Panc1 (cell line): ENCODE measurements around the gene TMX1.

Experiments used
- POLR2AphosphoS5 ChIP-seq: IDR thresholded peaks from 2 replicates; pipeline ENCODE4 v1.6.1; 2012; ENCODE audit warnings: mild to moderate bottlenecking, low read depth, low read length, moderate library complexity
- SIN3A ChIP-seq: IDR thresholded peaks from 2 replicates; pipeline ENCODE4 v1.6.1; 2012; ENCODE audit warnings: low read depth, mild to moderate bottlenecking, low read length, moderate library complexity, borderline replicate concordance; ENCODE audit not compliant: insufficient read depth
- TCF7L2 ChIP-seq: IDR thresholded peaks from 2 replicates; pipeline ENCODE4 v1.6.1; 2011; ENCODE audit warnings: mild to moderate bottlenecking, low read depth, low read length, inconsistent platforms
- TF ChIP-seq, protein P1 (sequence below): fragments of 450-650 bp; IDR thresholded peaks from 2 replicates; pipeline ENCODE4 v1.5.1; 2017; ENCODE audit warnings: mild to moderate bottlenecking
- TF ChIP-seq, protein P2 (sequence below), 2 experiments: IDR thresholded peaks; 2 replicates each; pipeline ENCODE4 v1.6.1; 2011 to 2012; ENCODE audit warnings: low read depth in 2 of 2, control low read depth in 1 of 2, low read length in 1 of 2, mild to moderate bottlenecking in 1 of 2, moderate library complexity in 1 of 2; ENCODE audit not compliant: insufficient read depth in 1 of 2

DNA sequence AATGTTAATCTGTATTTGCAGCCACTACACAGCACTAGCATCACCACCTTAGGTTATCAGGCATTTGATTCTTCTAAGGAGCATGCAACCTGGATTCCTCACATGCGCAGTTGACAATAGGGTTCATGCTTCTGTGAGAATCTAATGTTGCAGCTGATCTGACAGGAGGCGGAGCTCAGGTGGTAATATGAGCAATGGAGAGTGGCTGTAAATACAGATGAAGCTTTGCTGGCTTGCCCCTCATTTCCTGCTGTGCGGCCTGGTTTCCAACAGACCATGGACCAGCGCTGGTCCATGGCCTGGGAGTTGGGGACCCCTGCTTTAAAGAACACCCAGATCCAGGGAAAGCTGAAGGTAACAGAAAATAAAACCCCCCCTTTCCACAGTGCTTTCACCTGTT, 51.0 kb downstream of the TMX1 start:
- TF ChIP-seq, protein P1, sequence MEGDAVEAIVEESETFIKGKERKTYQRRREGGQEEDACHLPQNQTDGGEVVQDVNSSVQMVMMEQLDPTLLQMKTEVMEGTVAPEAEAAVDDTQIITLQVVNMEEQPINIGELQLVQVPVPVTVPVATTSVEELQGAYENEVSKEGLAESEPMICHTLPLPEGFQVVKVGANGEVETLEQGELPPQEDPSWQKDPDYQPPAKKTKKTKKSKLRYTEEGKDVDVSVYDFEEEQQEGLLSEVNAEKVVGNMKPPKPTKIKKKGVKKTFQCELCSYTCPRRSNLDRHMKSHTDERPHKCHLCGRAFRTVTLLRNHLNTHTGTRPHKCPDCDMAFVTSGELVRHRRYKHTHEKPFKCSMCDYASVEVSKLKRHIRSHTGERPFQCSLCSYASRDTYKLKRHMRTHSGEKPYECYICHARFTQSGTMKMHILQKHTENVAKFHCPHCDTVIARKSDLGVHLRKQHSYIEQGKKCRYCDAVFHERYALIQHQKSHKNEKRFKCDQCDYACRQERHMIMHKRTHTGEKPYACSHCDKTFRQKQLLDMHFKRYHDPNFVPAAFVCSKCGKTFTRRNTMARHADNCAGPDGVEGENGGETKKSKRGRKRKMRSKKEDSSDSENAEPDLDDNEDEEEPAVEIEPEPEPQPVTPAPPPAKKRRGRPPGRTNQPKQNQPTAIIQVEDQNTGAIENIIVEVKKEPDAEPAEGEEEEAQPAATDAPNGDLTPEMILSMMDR: no peak
- TF ChIP-seq POLR2AphosphoS5 (no peak), SIN3A (no peak), TCF7L2 (no peak)
- TF ChIP-seq, protein P2, sequence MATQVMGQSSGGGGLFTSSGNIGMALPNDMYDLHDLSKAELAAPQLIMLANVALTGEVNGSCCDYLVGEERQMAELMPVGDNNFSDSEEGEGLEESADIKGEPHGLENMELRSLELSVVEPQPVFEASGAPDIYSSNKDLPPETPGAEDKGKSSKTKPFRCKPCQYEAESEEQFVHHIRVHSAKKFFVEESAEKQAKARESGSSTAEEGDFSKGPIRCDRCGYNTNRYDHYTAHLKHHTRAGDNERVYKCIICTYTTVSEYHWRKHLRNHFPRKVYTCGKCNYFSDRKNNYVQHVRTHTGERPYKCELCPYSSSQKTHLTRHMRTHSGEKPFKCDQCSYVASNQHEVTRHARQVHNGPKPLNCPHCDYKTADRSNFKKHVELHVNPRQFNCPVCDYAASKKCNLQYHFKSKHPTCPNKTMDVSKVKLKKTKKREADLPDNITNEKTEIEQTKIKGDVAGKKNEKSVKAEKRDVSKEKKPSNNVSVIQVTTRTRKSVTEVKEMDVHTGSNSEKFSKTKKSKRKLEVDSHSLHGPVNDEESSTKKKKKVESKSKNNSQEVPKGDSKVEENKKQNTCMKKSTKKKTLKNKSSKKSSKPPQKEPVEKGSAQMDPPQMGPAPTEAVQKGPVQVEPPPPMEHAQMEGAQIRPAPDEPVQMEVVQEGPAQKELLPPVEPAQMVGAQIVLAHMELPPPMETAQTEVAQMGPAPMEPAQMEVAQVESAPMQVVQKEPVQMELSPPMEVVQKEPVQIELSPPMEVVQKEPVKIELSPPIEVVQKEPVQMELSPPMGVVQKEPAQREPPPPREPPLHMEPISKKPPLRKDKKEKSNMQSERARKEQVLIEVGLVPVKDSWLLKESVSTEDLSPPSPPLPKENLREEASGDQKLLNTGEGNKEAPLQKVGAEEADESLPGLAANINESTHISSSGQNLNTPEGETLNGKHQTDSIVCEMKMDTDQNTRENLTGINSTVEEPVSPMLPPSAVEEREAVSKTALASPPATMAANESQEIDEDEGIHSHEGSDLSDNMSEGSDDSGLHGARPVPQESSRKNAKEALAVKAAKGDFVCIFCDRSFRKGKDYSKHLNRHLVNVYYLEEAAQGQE (IDR thresholded peaks at IDR 0.05; ENCODE audit: insufficient read depth in 1 of 2, low read depth in 2 of 2, low read length in 1 of 2): no peak
